ENCODE data around the gene SUSD1.
"Not testable (repeated sequence)": the region's sequence is repeated elsewhere in the genome, so short reads cannot be mapped to it uniquely, and the experiment has no call there.

SUSD1 gene

GRCh38 chr9:112174965-112175795 lies at the start of gene SUSD1:
TSS of gene SUSD1 (minus strand) at chr9:112175297. CDS start at chr9:112175235, 62 bp downstream.
- peak in 9 of 51 donors; percentile 2 to 35 (median 10) for DNase-seq

GRCh38 chr9:112224401-112225289 lies 49.5 kb upstream of the SUSD1 start:
- DNase-seq, result no peak

- no peak for DNase-seq
Observed at GRCh38 chr9:112218908-112219307, 43.8 kb upstream of the SUSD1 start.

- DNase-seq, result no peak
Observed at GRCh38 chr9:112212926-112213325, 37.8 kb upstream of the SUSD1 start.

- no peak for DNase-seq
Observed at GRCh38 chr9:112207451-112207850, 32.4 kb upstream of the SUSD1 start.

GRCh38 chr9:112203536-112203935 lies 28.4 kb upstream of the SUSD1 start:
- DNase-seq, result no peak

GRCh38 chr9:112200711-112201110 lies 25.6 kb upstream of the SUSD1 start:
- DNase-seq, result no peak

- no peak for DNase-seq
Observed at GRCh38 chr9:112198646-112199045, 23.5 kb upstream of the SUSD1 start.

GRCh38 chr9:112194969-112195431 lies 19.9 kb upstream of the SUSD1 start:
- DNase-seq, result no peak

GRCh38 chr9:112193572-112194288 lies 18.6 kb upstream of the SUSD1 start:
- DNase-seq, result no peak

- not testable (repeated sequence) for DNase-seq
Observed at GRCh38 chr9:112190320-112190719, 15.2 kb upstream of the SUSD1 start.

- no peak for DNase-seq
Observed at GRCh38 chr9:112188884-112189283, 13.8 kb upstream of the SUSD1 start.

- no peak for DNase-seq
Observed at GRCh38 chr9:112187404-112187803, 12.3 kb upstream of the SUSD1 start.

- no peak for DNase-seq
Observed at GRCh38 chr9:112186695-112187094, 11.6 kb upstream of the SUSD1 start.

GRCh38 chr9:112184946-112185345 lies 9.8 kb upstream of the SUSD1 start:
- no peak for DNase-seq

GRCh38 chr9:112184221-112184620 lies 9.1 kb upstream of the SUSD1 start:
- no peak for DNase-seq

GRCh38 chr9:112180387-112180881 lies 5.3 kb upstream of the SUSD1 start:
- DNase-seq, result no peak

GRCh38 chr9:112179816-112180215 lies 4.7 kb upstream of the SUSD1 start:
- no peak for DNase-seq

- no peak for DNase-seq
Observed at GRCh38 chr9:112176524-112176923, 1.4 kb upstream of the SUSD1 start.

- DNase-seq, result no peak
Observed at GRCh38 chr9:112175796-112176315, 759 bp upstream of the SUSD1 start.
